OCI-M2 (cell line): ENCODE results near the gene FNBP1L.
"Not testable (repeated sequence)": the region's sequence is repeated elsewhere in the genome, so short reads cannot be mapped to it uniquely, and the experiment has no call there.

ENCODE experiments used
- DNase-seq: peaks from one replicate; lab custom pipeline; 2025; ENCODE audit not compliant: unreplicated experiment; lab: John Stamatoyannopoulos, UW

FNBP1L gene

GRCh38 chr1:93588206-93588605, 140.3 kb downstream of the FNBP1L start:
- DNase-seq, result no peak

- no peak for DNase-seq
Measured at GRCh38 chr1:93588955-93589354, 141.0 kb downstream of the FNBP1L start.

- not testable (repeated sequence) for DNase-seq
Measured at GRCh38 chr1:93591291-93591675, 143.4 kb downstream of the FNBP1L start.

GRCh38 chr1:93591676-93592550, 144.0 kb downstream of the FNBP1L start:
- DNase-seq, result no peak

GRCh38 chr1:93592551-93592949, 144.6 kb downstream of the FNBP1L start:
- no peak for DNase-seq

GRCh38 chr1:93593854-93594602, 146.1 kb downstream of the FNBP1L start:
- DNase-seq, result no peak

GRCh38 chr1:93594603-93594880, 146.6 kb downstream of the FNBP1L start:
- no peak for DNase-seq

- no peak for DNase-seq
Measured at GRCh38 chr1:93595266-93595665, 147.3 kb downstream of the FNBP1L start.

- DNase-seq, result no peak
Measured at GRCh38 chr1:93595743-93596142, 147.8 kb downstream of the FNBP1L start.

- DNase-seq, result no peak
Measured at GRCh38 chr1:93596329-93597089, 148.6 kb downstream of the FNBP1L start.

- DNase-seq, result no peak
Measured at GRCh38 chr1:93597709-93598108, 149.8 kb downstream of the FNBP1L start.

GRCh38 chr1:93598396-93598795, 150.5 kb downstream of the FNBP1L start:
- DNase-seq, result no peak

- no peak for DNase-seq
Measured at GRCh38 chr1:93598861-93599439, 151.0 kb downstream of the FNBP1L start.

- no peak for DNase-seq
Measured at GRCh38 chr1:93599479-93599878, 151.6 kb downstream of the FNBP1L start.

- no peak for DNase-seq
Measured at GRCh38 chr1:93600663-93601062, 152.7 kb downstream of the FNBP1L start.

GRCh38 chr1:93601686-93602085, 153.8 kb downstream of the FNBP1L start:
- no peak for DNase-seq

- no peak for DNase-seq
Measured at GRCh38 chr1:93602101-93602500, 154.2 kb downstream of the FNBP1L start.

- no peak for DNase-seq
Measured at GRCh38 chr1:93603106-93603505, 155.2 kb downstream of the FNBP1L start.

- DNase-seq, result no peak
Measured at GRCh38 chr1:93603601-93604000, 155.7 kb downstream of the FNBP1L start.
